Measurements from ENCODE around the gene MAD2L2. TPM values are rescaled to one million over a fixed set of nuclear protein-coding genes. Genes with fewer than 3 reads are reported as not detected.

MAD2L2 gene
- polyA plus RNA-seq, 1 donor = 29.4 TPM

GRCh38 chr1:11682287-11682771 is 1.4 kb upstream of the MAD2L2 start:
- no peak for DNase-seq

- DNase-seq = no peak
These were observed 478 bp downstream of the MAD2L2 start for GRCh38 chr1:11680270-11681070.

GRCh38 chr1:11678442-11678841 is 2.5 kb downstream of the MAD2L2 start:
- DNase-seq = no peak

DNA sequence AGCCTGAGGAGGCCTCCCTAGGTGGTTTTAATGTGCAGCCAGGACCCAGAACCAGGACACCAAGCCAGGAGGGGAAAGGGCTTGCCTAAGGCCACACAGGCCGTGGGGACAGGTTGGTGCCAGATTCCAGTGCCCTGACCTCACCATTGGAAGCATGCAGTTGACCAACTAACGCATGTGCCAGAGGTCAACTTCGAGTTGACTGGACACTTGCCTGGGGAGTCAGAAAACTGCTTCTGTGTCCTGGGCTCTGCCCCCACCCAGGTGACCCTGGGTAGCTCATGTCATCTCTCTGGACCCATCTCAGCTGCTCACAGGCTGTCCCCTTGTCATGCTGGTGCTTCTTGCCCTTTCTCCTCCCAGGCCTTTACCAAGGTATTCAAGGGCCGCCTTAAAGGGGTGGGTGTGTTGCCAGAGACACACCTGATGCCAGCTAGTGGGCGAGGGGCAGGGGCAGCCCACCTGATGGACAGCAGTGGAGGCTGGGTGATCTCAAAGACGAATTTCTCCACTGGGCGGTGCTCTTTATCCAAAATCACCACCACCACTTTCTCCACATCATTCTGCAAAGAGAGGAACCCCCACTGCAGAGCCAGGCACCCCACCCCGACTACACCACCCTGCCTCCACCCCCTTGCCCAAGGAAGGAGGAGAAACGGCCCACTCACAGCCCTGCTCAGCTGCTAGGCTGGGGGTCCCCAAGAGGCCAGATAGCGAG is 4.4 kb downstream of the MAD2L2 start:
- no peak for DNase-seq

- no peak for DNase-seq
These were observed 5.6 kb downstream of the MAD2L2 start for GRCh38 chr1:11675325-11675724.

DNA sequence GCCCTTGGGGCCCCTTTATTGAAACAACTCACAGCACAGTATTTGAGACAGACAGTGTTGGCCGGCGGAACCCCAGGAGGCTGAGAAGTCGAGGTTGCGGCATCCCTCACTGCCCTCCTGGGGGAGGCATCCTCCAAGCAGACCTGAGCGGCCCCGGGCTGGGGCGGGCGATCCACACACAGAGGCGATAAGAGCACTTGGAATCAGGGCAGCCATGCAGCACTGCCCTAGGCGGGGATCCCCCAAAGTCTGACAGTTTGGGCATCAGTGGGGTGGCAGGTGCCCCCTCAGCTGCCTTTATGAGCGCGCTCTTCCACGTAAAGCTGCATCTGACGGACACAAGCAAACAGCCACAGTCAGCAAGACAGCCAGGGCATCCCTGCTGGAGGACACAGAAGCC is 6.5 kb downstream of the MAD2L2 start:
- DNase-seq = no peak

- no peak for DNase-seq
These were observed 7.7 kb downstream of the MAD2L2 start for GRCh38 chr1:11673089-11673769.

DNA sequence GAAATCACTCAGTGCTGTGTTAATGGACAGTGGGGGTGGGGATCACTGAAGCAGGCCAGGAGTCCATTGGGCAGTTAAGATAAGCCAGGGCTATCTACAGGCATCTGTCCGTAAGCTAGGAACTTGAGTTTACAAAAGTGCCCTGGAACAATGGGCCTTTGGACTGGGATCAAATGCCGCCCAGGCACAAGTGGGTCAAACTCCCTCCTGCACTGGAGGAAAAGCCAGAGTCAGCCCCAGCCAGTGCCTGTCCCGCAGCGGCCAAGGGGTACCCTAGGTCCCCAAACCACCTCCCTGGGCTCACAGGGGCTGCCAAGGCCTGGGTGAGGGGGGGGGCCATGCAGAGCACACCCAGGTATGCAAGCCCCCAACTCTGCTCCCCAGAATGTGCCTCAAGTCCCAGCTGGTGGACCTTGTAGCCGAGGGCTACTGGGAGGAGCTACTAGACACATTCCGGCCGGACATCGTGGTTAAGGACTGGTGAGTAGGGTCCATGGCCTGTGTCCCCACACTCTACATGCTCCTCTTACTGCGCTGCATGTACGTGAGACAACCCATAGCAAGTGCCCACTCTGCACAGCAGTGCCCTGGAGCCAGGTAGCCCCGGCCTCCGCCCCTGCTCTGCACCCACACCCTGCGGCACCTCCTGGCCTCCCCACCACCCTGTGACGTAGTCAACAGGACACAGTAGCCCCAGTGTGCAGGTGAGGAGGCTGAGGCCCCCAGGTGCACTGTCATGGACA is 9.2 kb downstream of the MAD2L2 start:
- DNase-seq = no peak

DNA sequence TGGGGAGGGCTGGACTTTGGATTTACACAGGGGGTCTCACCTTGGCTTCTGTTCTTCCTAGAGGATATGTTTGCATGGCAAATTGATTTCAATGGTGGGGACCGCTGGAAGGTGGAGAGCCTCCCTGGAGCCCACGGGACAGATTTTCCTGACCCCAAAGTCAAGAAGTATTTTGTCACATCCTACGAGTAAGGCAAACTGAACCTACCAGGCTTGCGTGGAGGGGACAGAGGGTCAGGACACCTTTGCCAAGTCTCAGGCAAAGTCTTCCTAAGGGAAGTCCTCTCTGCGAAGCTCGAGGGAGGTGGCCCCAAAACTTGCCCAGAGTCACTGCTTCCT is 9.8 kb downstream of the MAD2L2 start:
- no peak for DNase-seq

- no peak for DNase-seq
These were observed 10.2 kb downstream of the MAD2L2 start for GRCh38 chr1:11670747-11671146.

- no peak for DNase-seq
These were observed 12.4 kb downstream of the MAD2L2 start for GRCh38 chr1:11668516-11668915.

DNA sequence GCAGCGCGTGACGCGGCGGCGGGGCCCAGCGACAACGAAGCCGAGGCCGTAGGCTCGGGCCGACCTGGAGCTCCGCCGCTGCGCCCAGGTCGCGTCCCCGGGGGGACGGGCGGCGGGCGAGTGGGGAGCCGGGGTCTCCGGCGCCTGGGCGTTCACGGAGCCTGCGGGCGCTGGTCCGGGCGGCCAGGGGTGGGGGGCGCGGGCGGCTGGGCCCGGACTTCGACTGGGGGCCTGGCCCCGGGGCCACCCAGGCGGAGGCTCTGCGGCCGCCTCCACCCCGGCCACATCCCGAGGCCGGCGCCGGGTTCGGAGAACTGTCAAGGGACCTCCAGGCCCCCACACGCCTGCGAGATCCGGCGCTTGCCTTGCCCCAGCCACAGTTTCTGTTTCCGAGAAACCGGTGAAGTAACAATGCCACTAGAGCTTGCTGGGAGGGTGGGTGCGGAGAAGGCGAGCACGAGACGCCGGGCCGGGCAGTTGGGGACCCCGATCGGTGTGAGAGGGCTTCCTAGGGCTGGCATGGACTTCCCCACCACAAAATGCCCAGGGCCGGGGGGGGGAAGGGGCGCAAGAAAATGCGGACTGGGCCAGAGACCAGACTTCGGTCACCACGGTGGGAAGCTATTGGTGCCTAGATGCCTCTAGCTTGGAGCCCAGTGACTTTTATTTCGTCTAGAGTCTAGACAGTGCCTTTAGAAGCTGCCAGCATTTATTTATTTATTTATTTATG is 16.4 kb downstream of the MAD2L2 start:
- peak; percentile 47 for DNase-seq

DNA sequence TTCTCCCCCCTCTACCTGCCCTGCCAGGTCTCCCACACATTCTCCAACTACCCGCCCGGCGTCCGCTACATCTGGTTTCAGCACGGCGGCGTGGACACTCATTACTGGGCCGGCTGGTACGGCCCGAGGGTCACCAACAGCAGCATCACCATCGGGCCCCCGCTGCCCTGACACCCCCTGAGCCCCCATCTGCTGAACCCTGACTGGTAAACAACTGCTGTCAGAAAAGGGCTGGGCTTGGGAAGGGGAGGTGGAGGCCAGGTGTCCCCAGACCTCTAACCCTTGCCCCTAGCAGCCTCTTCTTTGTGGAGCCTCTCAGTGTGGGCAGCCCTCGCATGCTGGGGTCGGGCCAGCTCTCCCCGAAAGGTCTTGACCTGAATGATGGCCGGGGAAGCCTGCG is 19.8 kb downstream of the MAD2L2 start:
- DNase-seq = no peak

DNA sequence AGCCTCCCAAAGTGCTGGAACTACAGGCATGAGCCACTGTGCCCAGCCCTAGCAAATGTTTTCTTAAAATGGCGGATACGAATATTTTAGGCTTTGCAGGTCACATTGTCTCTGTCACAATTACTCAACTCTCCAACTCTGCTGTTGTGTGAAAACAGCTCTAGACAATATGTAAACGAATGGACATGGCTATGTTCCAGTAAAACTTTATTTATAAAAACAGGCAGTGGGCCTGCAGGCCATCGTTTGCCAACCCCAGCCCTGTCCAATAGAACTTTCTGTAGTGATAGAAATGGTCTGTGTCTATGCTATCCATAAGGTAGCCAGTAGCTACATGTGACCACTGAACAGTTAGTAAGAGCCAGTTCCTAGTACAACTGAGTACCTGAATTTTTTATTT is 21.2 kb downstream of the MAD2L2 start:
- no peak for DNase-seq

DNA sequence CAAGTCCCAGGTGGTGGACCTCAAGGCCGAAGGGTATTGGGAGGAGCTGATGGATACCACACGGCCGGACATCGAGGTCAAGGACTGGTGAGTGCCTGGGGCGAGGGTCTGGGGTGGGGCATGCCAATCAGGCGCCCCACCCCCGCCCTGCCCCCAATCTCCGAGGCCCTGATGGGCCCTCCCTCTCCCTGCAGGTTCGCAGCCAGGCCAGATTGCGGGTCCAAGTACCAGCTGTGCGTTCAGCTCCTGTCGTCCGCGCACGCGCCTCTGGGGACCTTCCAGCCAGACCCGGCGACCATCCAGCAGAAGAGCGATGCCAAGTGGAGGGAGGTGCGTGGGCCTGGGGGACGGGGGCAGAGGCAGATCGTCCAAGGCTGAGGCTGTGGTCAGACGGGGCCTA is 22.4 kb downstream of the MAD2L2 start:
- no peak for DNase-seq

- DNase-seq = no peak
These were observed 23.3 kb downstream of the MAD2L2 start for GRCh38 chr1:11657654-11658053.

DNA sequence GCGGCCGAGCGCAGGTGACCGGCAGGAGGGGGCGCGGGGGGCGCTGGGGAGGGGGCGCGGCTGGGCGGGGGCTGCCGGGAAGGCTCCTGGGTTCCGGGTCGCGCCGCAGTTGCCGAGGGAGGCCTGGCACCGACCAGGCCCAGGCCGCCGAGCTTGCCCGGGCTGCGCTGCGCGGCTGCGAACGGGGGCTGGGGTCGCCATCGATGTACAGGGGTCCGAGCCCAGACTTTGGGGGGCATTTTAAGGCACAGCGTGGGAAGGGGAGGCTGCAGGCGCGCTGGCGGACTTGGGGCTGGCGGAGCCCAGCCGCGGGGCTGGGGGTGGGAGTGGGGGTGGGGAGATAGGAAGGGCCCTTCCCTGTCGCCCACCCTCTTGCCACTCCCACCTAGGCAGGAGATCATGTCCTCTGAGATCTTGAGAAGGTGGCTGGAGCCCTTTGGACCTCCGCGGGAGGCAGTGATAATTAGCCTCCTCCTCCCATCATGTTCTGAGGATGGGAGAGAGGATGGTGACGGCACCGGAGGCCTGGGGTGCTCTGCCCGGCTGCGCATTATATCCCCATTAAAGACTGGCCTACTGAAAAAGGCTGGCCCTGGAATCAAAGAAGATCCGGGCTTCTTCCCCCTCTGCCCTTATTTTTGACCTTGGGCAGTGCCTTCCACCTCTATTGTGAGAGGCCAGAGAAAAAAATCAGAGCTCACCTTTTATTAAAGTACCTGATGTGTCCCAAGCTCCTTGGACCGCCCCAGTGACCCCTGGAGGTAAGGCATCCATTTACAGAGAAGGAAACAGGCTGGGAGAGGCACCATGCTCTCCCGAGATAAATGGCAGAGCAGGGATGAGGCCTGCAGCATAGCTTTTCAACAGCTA is 25.8 kb downstream of the MAD2L2 start:
- DNase-seq = no peak

DNA sequence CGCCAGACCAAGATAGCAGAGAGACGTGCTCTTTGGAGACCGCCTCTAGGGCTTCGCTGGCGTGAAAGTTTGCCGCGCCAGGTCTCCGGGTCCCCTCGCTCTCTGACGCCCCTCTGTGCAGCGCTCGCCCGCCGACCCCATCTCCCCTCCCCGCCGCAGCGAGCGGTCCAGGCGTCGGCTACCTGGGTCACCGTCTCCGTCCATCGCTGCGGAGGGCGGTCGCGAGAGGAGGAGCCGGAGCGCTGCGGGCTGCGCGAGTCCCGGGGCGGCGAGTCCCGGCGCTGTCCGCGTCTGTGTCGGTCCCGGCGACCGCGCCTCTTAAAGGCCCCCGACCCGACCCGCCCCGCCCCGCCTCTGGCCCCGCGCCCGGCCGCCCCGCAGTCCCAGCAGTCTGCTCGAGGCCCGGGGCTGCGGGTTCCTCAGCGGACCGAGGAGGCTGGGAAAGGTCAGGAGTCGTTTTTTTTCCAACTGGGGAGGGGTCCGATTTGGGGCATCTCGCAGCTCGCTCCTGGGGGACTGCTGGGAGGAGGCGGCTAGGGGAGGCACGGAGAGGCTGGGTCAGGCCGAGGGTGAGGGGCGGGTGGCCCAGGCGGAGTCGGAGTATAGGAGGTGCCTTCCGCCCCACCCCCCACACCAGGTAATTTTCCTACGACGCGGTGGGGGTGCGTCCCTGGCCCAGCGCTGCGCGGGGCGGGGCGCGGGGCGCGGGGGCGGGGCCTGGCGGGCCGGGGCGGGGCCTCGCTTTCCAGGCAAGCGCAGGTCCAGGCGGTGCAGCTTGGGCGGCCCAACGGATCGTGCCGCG is 26.6 kb downstream of the MAD2L2 start, which contains the start of the genes FBXO2 and FBXO44:
Gene FBXO2 (minus strand): TSS at position 293 of the 802 bp plus-strand sequence. CDS start 89 bp downstream, at position 204.
Gene FBXO44 (plus strand): TSS at position 741 of the 802 bp plus-strand sequence. CDS start 959 bp downstream, outside the sequence.
- DNase-seq = peak; percentile 23

DNA sequence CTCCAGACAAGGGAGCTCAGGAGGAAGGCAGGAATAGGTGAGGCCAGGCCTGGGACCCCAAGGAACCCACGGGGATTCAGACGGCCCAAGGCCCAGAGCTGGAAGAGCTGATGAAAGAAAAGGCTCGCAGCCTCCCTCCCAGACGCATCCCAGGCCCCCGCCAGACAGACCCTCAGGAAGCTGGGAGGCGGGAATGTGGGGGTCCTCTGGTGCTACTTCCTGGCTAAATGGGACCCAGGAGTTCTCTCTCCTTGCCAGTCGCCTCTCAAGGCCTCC is 27.1 kb downstream of the MAD2L2 start:
- no peak for DNase-seq
